DMS153 treated with DMSO at 0.1 percent for 48 hours (cell line): ENCODE results near the gene VPS52.

Source experiments
- DNase-seq: peaks from one replicate; lab custom pipeline; 2025; ENCODE audit not compliant: unreplicated experiment; lab: John Stamatoyannopoulos, UW

Gene VPS52

GRCh38 chr6:33212857-33213165, 58.9 kb downstream of the VPS52 start:
- DNase-seq, result no peak

- no peak for DNase-seq
Observed at GRCh38 chr6:33211666-33212422, 59.8 kb downstream of the VPS52 start.

- no peak for DNase-seq
Observed at GRCh38 chr6:33211136-33211535, 60.5 kb downstream of the VPS52 start.

GRCh38 chr6:33209856-33210255, 61.8 kb downstream of the VPS52 start:
- no peak for DNase-seq

- peak; percentile 11 for DNase-seq
Observed at GRCh38 chr6:33208091-33208967, 63.3 kb downstream of the VPS52 start, which contains the start of gene RING1. RING1 (plus strand) TSS chr6:33208500; CDS start chr6:33208823, 323 bp downstream.

- no peak for DNase-seq
Observed at GRCh38 chr6:33207552-33208090, 64.1 kb downstream of the VPS52 start.

- DNase-seq, result no peak
Observed at GRCh38 chr6:33206864-33207551, 64.7 kb downstream of the VPS52 start.

- no peak for DNase-seq
Observed at GRCh38 chr6:33206027-33206863, 65.4 kb downstream of the VPS52 start.

- no peak for DNase-seq
Observed at GRCh38 chr6:33205191-33206026, 66.3 kb downstream of the VPS52 start.

GRCh38 chr6:33204415-33205190, 67.1 kb downstream of the VPS52 start, which contains the start of gene HSD17B8:
HSD17B8 (plus strand) TSS chr6:33204655; CDS start chr6:33204669, 14 bp downstream.
- peak; percentile 79 for DNase-seq

- no peak for DNase-seq
Observed at GRCh38 chr6:33204165-33204414, 67.6 kb downstream of the VPS52 start.

- DNase-seq, result no peak
Observed at GRCh38 chr6:33203443-33204164, 68.1 kb downstream of the VPS52 start.

GRCh38 chr6:33202799-33203198, 68.9 kb downstream of the VPS52 start:
- DNase-seq, result no peak

GRCh38 chr6:33201935-33202334, 69.7 kb downstream of the VPS52 start:
- DNase-seq, result no peak

GRCh38 chr6:33201147-33201545, 70.5 kb downstream of the VPS52 start:
- DNase-seq, result no peak
